Measurements from ENCODE around the gene IFT80. TPM values are rescaled to one million over a fixed set of nuclear protein-coding genes. Genes with fewer than 3 reads are reported as not detected.

Gene IFT80
- total and polyA plus RNA-seq, 3 donors from 2014 or later = 32.0 to 74.9 (median 55.4) TPM

GRCh38 chr3:160395297-160395696, 3.7 kb downstream of the IFT80 start:
- no peaks in the 10 kb centered on the region for H3K27me3 ChIP-seq
- TF ChIP-seq POLR2A (IDR thresholded peaks at IDR 0.05) = no peak
- TF ChIP-seq CTCF (IDR thresholded peaks at IDR 0.05) = no peak
- no peak for DNase-seq
- no peak overlapping the region for H3K4me3 ChIP-seq
- H3K4me1 ChIP-seq = no peaks in the 10 kb centered on the region
- intact Hi-C loops (cut with DNase I; ENCODE audit: low total_unique reads) = no loop called here
- H3K36me3 ChIP-seq (ENCODE audit: low read depth, missing control alignments) = no peaks in the 10 kb centered on the region
- no peak overlapping the region for H3K27ac ChIP-seq
- no peaks in the 10 kb centered on the region for H3K9me3 ChIP-seq

DNA sequence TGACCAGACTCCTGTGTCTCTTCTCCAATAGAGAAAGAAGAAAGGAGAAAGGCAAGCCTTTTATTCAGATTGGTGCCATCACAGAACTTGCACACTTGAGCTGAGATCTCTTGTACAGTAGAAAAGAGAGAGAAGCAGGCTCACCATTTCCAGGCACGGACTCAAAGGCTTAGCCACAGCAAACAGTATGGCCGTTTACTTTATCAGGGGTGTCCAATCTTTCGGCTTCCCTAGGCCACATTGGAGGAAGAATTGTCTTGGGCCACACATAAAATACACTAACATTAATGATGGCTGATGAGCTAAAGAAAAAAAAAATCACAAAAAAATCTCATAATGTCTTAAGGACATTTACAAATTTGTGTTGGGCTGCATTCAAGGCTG, 5.0 kb downstream of the IFT80 start:
- 74 to 92% methylated on average over 3 of the region's 3 CpGs for WGBS, 2 donors
- H3K27ac ChIP-seq = no peak overlapping the region
- H3K9me3 ChIP-seq = no peaks in the 10 kb centered on the region
- no peaks in the 10 kb centered on the region for H3K27me3 ChIP-seq
- intact Hi-C loops (cut with DNase I; ENCODE audit: low total_unique reads) = no loop called here
- no peak for TF ChIP-seq POLR2A (IDR thresholded peaks at IDR 0.05)
- TF ChIP-seq CTCF (IDR thresholded peaks at IDR 0.05) = no peak
- no peak overlapping the region for H3K4me3 ChIP-seq
- H3K36me3 ChIP-seq (ENCODE audit: low read depth, missing control alignments) = no peaks in the 10 kb centered on the region
- no peak for DNase-seq
- no peaks in the 10 kb centered on the region for H3K4me1 ChIP-seq

DNA sequence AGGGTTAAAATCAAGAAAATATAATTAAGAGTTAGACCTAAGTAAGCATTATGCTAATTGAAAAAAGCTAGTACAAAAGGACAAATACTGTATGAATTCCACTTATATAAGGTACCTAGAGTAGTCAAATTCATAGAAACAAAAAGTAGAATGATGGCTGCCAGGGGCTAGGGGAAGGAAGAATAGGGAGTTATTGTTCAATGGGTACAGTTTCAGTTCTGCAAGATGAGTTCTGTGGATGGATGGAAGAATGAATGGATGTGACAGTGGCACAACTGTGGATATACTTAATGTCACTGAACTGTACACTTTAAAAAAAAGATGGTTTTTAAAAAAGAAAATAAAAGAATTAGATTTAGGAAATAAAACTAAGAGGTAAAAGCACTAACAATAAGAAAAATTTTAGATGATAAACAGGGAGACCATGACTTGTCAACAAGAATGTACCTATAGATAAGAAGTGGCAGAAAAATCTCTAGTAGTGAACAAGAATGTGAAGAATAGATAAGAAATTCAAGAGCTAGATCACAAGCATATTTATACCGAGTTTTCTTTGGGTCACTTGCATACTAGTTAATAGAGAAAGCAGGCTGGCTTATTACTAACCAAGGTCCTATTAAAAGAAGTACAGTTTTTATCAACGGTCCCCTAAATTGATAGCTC, 5.5 kb downstream of the IFT80 start:
- no peaks in the 10 kb centered on the region for H3K9me3 ChIP-seq
- WGBS, 2 donors = 69 to 81% methylated on average over 2 of the region's 2 CpGs
- intact Hi-C loops (cut with DNase I; ENCODE audit: low total_unique reads) = no loop called here
- TF ChIP-seq POLR2A (IDR thresholded peaks at IDR 0.05) (no peak), CTCF (IDR thresholded peaks at IDR 0.05) (no peak)
- H3K27ac ChIP-seq = no peak overlapping the region
- H3K4me1 ChIP-seq = no peaks in the 10 kb centered on the region
- no peak for DNase-seq
- no peaks in the 10 kb centered on the region for H3K36me3 ChIP-seq (ENCODE audit: low read depth, missing control alignments)
- no peaks in the 10 kb centered on the region for H3K27me3 ChIP-seq
- H3K4me3 ChIP-seq = no peak overlapping the region

GRCh38 chr3:160392798-160393197, 6.2 kb downstream of the IFT80 start:
- Histone ChIP-seq H3K4me1 (no peaks in the 10 kb centered on the region), H3K4me3 (no peak overlapping the region), H3K27ac (no peak overlapping the region), H3K9me3 (no peaks in the 10 kb centered on the region), H3K27me3 (no peaks in the 10 kb centered on the region), H3K36me3 (ENCODE audit: low read depth, missing control alignments) (no peaks in the 10 kb centered on the region)
- TF ChIP-seq POLR2A (IDR thresholded peaks at IDR 0.05) = no peak
- no peak for TF ChIP-seq CTCF (IDR thresholded peaks at IDR 0.05)
- intact Hi-C loops (cut with DNase I; ENCODE audit: low total_unique reads) = no loop called here
- DNase-seq = no peak

GRCh38 chr3:160390565-160391138, 8.4 kb downstream of the IFT80 start:
- Histone ChIP-seq H3K9me3 (no peaks in the 10 kb centered on the region), H3K4me3 (no peak overlapping the region), H3K4me1 (no peaks in the 10 kb centered on the region), H3K36me3 (ENCODE audit: low read depth, missing control alignments) (no peaks in the 10 kb centered on the region), H3K27me3 (no peaks in the 10 kb centered on the region), H3K27ac (no peak overlapping the region)
- 87 to 95% methylated on average over 3 of the region's 3 CpGs for WGBS, 2 donors
- DNase-seq = no peak
- intact Hi-C loops (cut with DNase I; ENCODE audit: low total_unique reads) = no loop called here
- TF ChIP-seq CTCF (IDR thresholded peaks at IDR 0.05) (no peak), POLR2A (IDR thresholded peaks at IDR 0.05) (no peak)
